PFSK-1 (cell line): ENCODE data around the gene KRTAP4-6.

ENCODE experiments used
- FOXP2 ChIP-seq: optimal IDR thresholded peaks from 2 replicates; pipeline ENCODE3; 2011; ENCODE audit warnings: borderline replicate concordance, control low read depth, inconsistent platforms; ENCODE audit not compliant: insufficient read depth; ENCODE audit errors: extremely low read length, extremely low read depth
- POLR2AphosphoS5 ChIP-seq: IDR thresholded peaks from 2 replicates; pipeline ENCODE4 v1.6.1; 2012; ENCODE audit warnings: low read depth, mild to moderate bottlenecking, control low read depth, low read length, moderate library complexity
- REST ChIP-seq, 2 experiments: IDR thresholded peaks; 2 replicates each; pipeline versions ENCODE4 v1.6.1 to v1.8.0; 2011 to 2012; ENCODE audit warnings: low read depth in 2 of 2, low read length in 2 of 2, control low read depth in 1 of 2, inconsistent platforms in 1 of 2, mild to moderate bottlenecking in 1 of 2, moderate library complexity in 1 of 2; ENCODE audit not compliant: insufficient read depth in 1 of 2
- SIN3A ChIP-seq: IDR thresholded peaks from 2 replicates; pipeline ENCODE4 v1.6.1; 2012; ENCODE audit warnings: mild to moderate bottlenecking, low read length, moderate library complexity, borderline replicate concordance; ENCODE audit not compliant: insufficient read depth
- TAF1 ChIP-seq: IDR thresholded peaks from 2 replicates; pipeline ENCODE4 v1.6.1; 2012; ENCODE audit warnings: low read length, control low read depth, borderline replicate concordance; ENCODE audit not compliant: insufficient read depth

- TF ChIP-seq POLR2AphosphoS5, result no peak
- 0 out of 4 replicates have a peak, but pooled peaks of 1 of the 2 experiments have one; percentile 23 for TF ChIP-seq REST (IDR thresholded peaks at IDR 0.05; ENCODE audit: insufficient read depth in 1 of 2, low read depth in 2 of 2, low read length in 2 of 2)
- TF ChIP-seq SIN3A, result no peak
- no peak for TF ChIP-seq FOXP2
- no peak for TF ChIP-seq TAF1
Measured at GRCh38 chr17:41149652-41149985, 9.3 kb upstream of the KRTAP4-6 start, which contains the start of gene KRTAP4-5.
